T-helper 2 cell (primary cell): ENCODE data around the gene SEC14L2.
A peak's percentile ranks its signal among the peaks of the same experiment; 100 is the strongest.

ENCODE experiments used
- DNase-seq, 5 experiments: peaks; one replicate each; pipeline versions ENCODE4 v3.0.0 to v3.0.0-alpha.2; 2012 to 2022

The SEC14L2 gene

DNA sequence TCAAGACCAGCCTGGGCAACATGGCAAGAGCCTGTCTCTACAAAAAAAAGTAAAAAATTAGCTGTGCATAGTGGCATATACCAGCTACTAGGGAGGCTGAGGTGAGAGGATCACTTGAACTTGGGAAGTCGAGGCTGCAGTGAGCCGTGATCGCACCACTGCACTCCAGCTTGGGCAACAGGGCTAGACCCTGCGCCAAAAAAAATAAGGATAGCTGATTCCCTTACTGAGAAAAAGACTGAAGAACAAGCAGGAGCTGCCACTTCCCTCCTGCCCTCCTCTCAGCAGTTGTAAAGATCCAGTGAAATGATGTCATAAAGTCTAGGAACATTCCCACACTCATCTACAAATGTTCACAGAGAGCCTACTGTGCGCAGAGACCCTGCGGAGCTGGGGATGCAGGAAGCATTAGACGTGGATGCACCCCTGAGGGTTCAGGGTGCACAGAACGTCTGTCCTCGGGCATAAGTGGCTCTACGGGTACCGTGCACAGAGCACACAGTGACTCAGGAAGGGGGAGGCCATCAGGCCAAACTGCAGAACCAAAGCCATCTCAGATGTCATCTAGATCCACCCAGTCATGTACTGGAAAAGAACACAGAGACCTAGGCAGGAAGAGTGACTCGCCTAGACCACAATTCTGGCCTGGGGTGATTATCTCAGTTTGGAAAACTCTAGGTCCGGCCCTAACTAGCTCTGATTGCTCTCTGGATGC lies 11.7 kb downstream of the SEC14L2 start:
- DNase-seq = no peak

DNA sequence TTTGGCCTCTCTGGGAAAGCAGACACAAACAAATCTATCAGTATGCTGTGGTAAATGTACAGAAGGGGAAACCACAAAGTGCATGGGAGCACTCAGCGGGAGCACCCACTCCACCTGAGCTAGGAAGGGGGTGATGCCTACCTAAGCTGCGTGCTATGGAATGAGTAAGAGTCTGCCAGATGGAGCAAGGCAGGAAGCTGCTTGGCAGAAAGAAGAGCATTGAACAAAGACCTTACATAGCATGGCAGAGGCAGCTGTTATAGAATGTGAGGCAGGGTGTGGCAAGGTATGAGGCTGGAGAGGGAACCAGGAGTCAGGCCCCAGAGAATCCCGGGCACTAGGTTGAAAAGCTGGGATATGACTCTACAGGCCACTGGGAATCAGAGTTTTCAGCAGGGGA lies 15.0 kb downstream of the SEC14L2 start:
- DNase-seq = no peak

DNA sequence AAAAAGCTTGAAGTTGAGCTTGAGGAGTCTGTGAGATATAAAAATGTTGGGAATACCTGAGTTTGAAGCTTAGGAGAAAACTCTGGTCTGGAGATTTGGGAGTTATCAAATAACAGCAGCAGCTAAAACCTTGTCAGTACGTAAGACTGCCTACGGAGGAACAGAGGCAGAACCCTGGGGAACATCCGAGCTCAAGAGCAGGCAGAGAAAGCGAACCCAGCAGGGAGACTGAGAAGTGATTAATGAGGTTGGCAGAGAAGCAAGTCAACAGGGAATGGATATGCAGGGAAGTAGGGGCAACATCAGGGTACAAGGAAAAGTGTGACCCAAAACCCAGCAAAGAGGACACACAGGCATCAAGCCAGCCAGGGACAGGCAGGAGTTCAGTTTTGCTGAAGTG lies 16.2 kb downstream of the SEC14L2 start:
- DNase-seq = no peak

DNA sequence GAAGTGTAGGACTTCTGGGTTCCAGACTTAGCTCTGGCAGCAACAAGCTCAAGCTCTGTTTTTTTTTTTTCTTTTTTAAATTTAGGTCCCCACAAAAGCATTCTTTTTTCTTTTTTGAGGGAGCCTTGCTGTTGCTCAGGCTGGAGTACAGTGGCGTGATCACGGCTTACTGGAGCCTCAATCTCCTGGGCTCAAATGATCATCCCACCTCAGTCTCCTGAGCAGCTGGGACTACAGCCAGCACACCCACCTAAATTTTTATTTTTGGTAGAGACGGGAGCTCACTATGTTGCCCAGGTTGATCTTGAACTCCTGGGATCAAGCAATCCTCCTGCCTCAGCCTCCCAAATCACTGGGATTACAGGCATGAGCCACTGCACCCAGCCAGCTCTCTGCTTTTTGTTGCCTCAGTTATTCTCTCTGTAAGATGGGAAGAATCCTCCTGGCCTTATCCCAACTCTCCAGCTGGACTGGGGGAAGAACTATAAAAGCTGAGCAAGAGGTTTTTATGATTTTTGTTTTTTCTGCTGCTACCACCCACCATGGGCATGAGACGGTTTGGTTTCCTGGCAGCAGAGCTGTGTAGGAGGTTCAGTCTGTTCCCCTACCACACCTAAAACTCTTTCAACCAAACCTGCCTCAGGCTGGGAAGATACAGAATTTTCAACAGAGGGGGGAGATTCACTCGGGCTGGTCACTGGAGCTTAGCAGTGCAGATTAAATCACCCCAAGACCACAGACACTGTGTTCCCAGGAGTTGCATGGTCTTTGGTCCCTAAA lies 17.1 kb downstream of the SEC14L2 start:
- no peak for DNase-seq

DNA sequence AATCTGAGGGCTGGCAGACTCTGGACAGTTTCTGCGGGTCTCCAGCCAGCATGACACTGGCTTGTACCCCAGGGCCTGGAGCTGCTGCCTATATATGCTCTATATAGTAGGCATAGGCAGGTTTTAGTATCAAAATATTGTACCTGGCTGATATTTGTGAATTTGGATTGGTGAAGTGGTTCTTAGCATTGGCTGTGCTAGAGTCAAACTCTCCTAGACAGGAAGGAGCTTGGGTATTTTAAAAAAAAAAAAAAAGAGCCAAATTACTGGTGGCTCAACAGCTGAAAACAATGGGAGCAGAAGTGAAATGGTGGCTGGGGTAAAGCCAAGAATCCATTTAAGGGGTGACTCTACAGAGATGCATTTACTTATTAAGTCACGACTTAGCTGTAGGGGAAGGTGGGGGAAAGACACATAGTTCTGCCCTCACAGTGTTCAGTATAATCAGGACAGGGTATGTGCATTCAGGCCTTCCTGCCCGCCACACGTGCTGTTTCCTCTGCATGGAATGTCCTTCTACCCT lies 17.8 kb downstream of the SEC14L2 start:
- DNase-seq = no peak

DNA sequence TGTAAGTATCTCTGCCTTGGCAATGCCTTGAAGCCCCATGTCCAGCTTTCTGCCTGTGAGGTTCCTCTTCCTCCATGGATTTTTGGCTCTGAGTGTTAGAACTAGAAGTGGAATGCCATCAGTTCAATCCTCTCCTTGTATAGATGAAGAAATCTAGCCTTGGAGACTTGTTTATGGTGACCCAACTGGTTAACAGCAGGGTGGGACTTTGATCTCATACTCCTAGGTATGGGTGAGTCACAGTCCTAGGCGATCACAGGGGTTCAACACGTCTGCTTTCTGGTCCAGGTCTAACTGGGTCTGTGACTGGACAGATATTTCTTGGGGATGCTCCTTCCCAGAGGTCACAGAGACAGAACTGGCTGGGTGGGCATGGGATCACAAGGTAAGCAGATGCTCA lies 19.6 kb downstream of the SEC14L2 start:
- no peak for DNase-seq

DNA sequence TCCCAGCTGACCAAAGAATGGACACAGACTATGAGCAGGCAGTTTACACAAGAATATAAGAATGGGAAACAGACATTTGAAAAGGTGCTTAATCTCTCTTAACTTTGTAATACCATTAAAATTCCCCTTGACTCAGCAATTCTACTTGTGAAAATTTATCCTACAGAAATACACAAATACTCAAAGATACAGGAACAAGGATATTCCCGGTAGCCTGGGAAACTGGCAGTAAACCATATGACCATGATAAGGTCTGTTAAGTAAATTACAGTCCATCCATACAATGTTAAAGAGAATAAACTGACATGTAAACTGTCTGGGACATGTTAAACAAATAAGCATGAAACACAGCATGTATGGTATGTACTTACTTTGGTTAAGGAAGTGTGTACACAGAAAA lies 20.0 kb downstream of the SEC14L2 start:
- no peak for DNase-seq

DNA sequence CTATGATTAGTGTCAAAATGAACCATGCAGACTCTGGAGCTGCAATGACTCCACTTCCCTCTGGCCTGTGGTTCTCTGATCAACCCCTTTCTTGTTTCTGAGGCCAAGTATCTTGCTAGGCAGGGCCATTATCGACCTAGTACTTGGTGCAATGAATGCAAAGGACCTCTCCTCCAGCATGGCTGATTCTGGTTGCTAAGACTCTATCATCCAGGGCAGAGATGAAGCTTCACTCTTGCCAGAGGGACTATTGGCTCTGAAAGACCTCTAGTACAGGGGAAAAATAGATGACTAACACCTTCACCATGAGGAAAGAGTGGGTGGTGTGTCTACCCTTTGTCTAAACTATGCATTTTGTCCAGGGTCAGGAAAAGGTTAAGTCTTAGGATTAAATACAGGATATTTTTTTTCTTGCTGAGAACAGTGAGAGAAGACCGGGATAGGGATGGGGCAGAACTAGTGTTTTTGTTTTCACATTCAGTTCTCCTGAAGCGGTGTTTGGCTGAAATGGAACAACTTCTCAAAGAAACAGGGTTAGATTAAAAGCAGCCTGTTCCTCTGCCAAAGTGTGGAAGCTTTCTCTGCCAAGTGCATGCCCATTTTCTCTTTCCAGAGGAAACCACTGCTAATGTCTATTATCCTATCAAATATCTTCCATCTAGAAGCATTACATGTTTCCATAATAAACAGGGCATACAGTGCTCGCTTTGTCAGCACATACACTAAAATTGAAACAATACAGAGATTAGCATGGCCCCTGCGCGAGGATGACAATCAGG lies 23.7 kb downstream of the SEC14L2 start:
- DNase-seq = no peak

DNA sequence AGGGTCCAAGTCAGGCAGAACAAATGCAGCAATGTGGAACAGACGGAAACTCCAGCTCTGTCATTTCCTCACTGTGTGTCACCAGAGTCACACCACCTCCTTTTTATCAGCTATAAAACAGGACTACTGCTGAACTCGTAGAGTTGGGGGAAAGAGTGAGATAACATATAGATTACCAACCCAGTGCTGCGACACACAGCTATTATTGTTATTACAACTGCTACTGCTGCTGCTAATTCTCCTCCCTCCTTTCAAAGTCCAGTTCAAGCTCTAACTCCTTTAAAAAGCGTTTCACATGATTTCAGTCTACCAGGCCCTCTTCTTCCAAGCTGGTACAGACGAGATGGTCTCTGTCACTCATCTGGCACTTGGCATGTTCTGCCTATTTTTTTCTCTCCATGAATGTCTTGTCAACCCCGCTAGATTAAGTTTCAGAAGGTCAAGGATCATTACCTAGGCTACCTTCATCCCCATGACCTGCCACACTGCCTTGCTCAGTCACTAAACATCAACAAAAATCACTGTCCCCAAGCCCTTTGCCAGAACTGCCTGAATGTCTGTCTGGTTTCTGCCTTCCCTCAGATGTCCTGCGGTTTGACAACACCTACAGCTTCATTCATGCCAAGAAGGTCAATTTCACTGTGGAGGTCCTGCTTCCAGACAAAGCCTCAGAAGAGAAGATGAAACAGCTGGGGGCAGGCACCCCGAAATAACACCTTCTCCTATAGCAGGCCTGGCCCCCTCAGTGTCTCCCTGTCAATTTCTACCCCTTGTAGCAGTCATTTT lies 25.1 kb downstream of the SEC14L2 start:
- peak in 1 of 5 experiments; percentile 34 for DNase-seq

DNA sequence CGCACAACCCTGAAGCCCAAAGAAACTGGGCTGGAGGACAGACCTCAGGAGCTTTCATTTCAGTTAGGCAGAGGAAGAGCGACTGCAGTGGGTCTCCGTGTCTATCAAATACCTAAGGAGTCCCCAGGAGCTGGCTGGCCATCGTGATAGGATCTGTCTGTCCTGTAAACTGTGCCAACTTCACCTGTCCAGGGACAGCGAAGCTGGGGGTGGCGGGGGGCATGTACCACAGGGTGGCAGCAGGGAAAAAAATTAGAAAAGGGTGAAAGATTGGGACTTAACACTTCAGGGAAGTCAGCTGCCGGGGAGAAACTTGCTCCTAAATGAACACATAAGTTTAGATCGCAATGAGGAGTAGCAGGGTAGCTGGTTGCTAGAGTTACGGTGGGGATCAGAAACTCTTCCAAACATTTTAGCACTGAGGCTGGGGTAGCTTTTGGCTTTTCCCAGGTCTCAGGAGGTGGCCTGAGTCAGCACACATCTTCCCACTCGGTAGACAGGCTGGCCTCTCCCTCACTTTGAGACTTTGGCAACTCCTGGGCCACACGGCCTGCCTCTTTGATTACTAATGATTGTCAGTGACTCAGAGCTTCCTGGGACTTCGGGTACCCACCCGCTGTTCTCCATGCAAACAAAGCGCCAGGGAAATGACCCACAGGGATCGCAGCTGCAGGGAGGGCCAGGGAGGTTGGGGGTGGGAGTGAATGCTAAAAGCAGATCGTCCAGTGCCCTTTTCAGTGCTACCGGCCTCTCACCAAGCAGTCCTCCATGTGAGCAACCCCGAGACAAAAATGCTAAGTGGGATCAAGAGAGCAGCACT lies 25.9 kb downstream of the SEC14L2 start:
- DNase-seq = peak in 1 of 5 experiments; percentile 8

DNA sequence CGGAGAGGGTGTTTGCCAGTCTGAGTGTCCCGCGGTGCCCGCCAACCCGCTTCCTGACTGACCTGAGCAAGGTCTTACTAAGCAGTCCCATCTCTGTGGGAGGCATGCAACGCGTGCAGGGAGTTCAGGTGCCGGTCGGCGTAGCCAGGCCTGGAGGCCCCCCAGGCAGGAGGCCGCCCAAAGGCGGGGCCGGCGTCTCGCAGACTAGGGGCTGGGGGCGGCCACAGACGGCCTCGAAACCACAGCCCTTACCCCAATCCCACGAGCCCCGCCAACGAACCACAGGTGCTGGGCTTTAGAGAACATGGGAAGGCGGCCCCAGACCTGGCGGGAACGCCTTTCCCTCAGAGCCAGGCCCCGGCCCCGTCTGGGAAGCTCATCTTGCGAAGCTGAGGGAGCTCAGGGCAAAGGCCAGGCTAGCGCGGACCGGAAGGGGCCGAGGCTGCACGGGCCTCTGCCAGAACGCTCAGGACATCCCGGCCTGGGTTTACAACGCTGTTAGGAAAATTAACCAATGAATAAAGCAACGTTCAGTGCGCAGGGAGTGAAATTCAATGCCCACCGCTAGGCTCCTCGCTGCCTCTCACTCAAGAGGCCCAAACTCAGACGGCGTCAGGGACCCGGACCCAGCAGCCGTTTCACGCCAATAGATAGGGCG lies 26.6 kb downstream of the SEC14L2 start:
- DNase-seq = peak in 4 of 5 experiments; percentile 19 to 61 (median 36)

DNA sequence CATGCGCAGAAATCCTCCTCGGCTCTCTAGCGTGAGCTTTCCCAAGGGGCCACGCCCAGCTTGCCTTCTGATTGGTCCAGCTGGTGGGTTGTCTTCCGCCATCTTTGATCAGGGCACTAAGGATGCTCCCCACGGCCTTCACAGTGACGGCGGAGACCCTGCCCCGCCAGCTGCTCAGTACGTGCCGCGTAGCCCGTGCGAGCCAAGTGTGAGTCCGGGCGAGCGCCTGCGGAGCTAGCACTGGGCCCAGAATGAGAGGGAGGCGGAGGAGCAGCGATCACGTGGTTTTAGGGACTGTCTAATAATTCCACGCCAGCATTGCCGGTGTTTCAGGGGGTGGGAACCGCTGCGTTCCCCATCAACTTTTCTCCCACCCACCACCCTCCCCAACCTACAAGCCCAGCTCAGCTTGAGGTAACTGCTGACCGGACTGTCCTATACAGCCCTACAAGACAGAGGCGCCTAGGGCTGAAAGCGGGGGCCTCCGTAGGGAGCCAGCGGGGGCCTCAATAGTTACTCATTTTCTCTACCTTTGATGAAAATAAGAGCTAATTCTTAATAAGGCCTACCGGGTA lies 27.2 kb downstream of the SEC14L2 start:
- peak; percentile 88 to 100 (median 98) for DNase-seq

DNA sequence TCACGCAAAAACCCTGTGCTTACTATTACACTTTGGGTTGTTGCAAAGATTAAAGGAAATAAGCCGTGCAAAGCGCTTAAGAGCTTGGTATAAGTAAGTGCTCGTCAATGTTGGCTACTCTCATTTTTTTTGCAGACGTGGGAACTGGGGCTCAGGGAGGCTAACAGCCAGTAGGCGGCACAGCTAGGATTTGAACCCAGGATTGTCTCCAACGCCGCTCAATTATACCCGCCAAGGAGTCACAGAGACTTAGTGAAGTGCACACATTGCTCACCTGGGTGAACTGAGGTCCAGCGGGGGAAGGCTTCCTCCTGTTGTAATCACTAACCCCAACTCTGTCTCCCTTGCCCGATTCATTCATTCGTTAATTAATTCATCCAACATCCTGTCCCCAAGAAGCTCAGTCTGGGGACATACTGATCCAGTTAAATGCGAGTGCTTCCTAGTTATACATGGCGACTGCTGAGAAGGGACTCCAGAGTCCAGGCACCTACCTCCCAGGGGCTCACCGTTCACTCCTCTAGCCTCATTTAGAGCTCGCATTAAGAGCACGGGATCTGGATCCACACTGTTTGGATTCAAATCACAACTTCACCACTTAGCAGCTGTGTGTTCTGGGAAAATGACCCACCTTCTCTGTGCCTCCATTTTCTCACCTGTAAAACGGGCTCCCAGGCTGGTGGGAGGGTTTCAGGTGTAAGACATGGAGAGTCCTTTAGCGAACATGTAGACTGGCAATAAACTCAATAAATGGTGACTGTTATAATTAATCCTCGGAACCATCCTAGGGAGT lies 27.9 kb downstream of the SEC14L2 start:
- peak in 1 of 5 experiments; percentile 64 for DNase-seq

DNA sequence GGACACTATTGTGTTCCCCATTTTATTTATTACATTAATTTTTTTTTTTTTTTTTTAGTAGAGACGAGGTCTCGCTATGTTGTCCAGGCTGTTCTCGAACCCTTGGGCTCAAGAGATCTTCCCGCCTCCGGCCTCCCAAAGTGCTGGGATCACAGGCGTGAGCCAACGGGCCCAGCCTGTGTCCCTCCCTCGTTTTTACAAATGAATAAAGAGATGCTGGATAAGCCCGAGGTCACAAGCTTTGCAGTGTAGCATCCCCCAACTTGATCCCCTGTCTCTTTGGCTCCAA lies 28.5 kb downstream of the SEC14L2 start:
- no peak for DNase-seq

DNA sequence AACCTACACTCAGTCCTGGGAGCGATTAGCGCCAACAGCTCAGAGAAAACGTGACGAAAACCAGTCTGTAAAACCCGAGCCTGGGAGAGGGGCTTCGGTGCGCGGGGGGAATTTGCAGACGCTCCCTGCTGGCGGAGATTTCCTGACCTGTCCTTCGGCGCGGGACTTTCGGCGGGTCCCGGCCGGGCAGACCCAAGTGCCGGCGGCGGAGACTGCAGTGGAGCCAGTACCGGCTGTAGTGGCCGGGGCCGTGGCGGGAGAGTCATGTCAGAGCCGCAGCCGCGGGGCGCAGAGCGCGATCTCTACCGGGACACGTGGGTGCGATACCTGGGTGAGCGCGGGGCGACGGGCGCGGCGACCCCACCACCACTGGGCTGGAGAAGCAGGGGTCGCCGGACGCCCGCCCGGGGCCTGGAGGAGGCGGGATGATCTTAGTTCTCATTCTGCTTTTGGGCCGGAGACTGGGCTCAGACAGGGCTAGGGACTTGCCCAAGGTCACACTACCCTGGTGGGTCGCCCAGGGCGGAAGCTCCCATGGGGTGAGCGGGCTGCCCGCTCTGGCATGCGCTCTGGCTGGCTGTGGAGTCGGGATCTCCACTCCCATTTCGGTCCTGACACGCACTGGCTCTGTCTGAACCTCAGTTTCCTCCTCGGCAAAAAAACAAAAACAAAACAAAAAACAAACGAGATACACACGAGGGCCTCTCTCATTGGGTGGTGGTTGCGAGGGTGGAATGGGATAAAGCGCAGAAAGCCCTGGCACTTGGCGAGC lies 29.0 kb downstream of the SEC14L2 start, which contains the start of gene MTFP1:
TSS of gene MTFP1 (plus strand) at position 153 of the 772 bp plus-strand sequence. CDS start at position 265, 112 bp downstream.
- DNase-seq = peak; percentile 13 to 63 (median 38)

DNA sequence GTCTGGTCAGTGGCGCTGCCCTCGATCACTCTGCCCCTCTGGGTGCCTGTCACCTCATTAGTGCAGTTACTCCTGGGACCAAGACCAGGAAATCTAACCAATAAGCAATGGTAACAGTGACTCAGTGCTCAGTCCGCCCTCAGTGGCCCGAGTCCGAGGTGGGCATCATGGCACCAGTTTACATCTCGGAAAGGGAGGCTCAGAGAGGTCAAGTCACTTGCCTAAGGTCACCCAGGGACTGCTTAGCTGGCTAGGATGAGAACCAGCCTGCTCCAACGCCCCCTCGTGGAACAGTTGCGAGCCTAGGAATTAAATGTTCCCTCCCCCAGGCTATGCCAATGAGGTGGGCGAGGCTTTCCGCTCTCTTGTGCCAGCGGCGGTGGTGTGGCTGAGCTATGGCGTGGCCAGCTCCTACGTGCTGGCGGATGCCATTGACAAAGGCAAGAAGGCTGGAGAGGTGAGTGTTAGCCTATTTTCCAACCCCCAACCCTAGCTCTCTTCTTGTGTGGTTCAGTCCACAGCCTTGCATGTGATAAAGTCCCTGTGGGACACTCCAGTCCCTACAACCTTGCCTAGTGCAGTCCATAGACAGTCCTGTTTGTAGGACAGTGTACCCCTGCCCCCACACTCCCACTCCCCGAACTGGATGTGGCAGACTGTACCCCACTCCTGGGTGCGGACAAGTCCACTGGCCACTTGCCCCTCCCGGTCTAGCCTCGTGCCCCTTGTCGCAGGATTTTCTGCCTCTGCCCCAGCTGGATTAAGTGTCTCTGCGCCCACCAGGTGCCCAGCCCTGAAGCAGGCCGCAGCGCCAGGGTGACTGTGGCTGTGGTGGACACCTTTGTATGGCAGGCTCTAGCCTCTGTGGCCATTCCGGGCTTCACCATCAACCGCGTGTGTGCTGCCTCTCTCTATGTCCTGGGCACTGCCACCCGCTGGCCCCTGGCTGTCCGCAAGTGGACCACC lies 29.9 kb downstream of the SEC14L2 start:
- DNase-seq = peak; percentile 50 to 91 (median 82)

DNA sequence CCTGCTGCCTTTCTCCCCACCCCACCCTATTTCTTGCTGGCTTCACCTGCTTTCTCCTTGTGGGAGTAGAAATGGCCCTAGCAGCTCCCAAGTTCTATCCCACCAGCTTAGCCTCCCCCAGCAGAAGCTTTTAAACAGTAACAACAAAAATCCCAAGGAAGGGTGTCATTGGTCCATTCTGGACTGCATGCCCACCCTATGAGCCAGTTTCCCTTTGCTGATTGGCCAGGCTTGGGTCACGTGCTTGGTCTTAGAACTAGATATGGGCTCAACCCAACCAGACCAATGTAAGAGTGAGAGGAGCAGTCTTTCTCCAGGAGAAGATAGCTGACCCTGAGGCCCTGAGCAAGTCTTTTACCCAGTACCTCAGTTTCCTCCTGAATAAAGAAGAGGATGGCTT lies 31.1 kb downstream of the SEC14L2 start:
- DNase-seq = no peak

DNA sequence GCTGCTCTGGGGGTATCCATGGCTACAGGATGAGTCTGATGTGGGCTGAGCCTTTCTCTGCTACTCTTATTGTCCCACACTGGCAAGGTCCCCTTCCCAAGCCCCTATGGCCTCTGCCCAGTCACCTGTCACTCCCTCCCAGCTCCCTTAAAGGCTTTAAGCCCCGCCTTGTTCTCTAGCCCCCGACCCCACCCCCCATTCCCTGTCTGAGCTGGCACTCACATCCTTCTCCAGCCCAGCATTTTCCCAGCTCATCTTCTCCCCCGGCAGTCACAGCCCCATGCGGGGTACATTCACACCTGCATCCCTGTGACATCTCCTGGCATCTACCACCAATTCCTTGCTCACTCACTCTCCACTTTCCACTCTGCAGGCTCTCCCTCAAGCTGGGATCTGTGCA lies 33.1 kb downstream of the SEC14L2 start:
- no peak for DNase-seq
